Calu3 (cell line): ENCODE data around the gene OGFRL1. TPM values are rescaled to one million over a fixed set of nuclear protein-coding genes. Genes with fewer than 3 reads are reported as not detected.

Source experiments
- BruUV-seq: library from RNA; stranded (reverse); fragments of 400-500 nt; replicated peaks from 2 replicates; lab custom pipeline; 2021; lab: Mats Ljungman, UMichigan
- CTCF ChIA-PET: fragments of 300-600 bp; sonication (Branson Sonifier 250); formaldehyde crosslinking; loops from one replicate; lab custom pipeline; 2022; ENCODE audit warnings: antibody characterized with exemption; lab: Charles Lee
- DNase-seq: peaks from one replicate; pipeline ENCODE4 v3.0.0; 2022
- H3K27ac Mint-ChIP-seq: one replicate; pipeline ENCODE4 v1.8.0; 2022; ENCODE audit warnings: mixed read lengths; ENCODE audit not compliant: unreplicated experiment
- H3K27me3 Mint-ChIP-seq: one replicate; pipeline ENCODE4 v1.8.0; 2022; ENCODE audit warnings: mixed read lengths; ENCODE audit not compliant: unreplicated experiment
- H3K36me3 Mint-ChIP-seq: one replicate; pipeline ENCODE4 v1.8.0; 2022; ENCODE audit warnings: mild to moderate bottlenecking, moderate library complexity, mixed read lengths; ENCODE audit not compliant: insufficient read depth, unreplicated experiment
- H3K4me1 Mint-ChIP-seq: one replicate; pipeline ENCODE4 v1.8.0; 2022; ENCODE audit warnings: mild to moderate bottlenecking, low read depth, mixed read lengths; ENCODE audit not compliant: unreplicated experiment
- H3K4me3 Mint-ChIP-seq: one replicate; pipeline ENCODE4 v1.8.0; 2022; ENCODE audit warnings: mild to moderate bottlenecking, low read depth, moderate library complexity, mixed read lengths; ENCODE audit not compliant: unreplicated experiment
- H3K9me3 Mint-ChIP-seq: one replicate; pipeline ENCODE4 v1.8.0; 2022; ENCODE audit warnings: low read depth, mixed read lengths; ENCODE audit not compliant: unreplicated experiment
- intact Hi-C: fragments of 100-400 bp; cut with micrococcal nuclease; formaldehyde crosslinking; loops from one replicate; pipeline ENCODE4 v1.10.0; 2022; ENCODE audit not compliant: unreplicated experiment
- total RNA-seq: library from RNA; stranded (reverse); gene quantifications from 2 replicates; pipeline ENCODE4 v1.2.3, GENCODE V29; 2022
- TF ChIP-seq, protein P1 (sequence below): fragments of 200-600 bp; IDR thresholded peaks from one replicate; pipeline ENCODE4 v1.8.0; 2022; ENCODE audit warnings: antibody characterized with exemption; ENCODE audit not compliant: unreplicated experiment

OGFRL1 gene
- total RNA-seq, 1 experiment from 2014 or later, result 21.0 TPM

DNA sequence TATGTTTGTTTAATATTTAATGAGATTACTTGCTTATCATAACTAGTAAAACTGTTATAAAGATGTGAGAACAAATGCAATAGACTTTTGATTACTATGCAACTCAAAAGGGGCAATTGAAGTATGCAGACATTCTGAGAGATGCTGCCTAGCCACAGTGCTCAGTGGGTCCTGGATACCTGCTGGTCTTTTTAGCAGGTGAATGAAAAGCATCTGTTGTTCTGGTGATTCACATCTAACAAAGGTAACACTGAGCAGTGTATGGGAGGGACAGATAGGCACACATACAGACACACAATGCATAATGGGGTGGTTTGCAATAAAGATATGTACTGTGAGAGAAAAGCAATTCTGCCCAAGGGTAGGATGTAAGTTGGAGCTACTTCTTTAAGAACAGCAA is 46.9 kb downstream of the OGFRL1 start:
- Mint-ChIP-seq H3K4me1 (peaks cover 23% of the 10 kb centered on the region), H3K27me3 (no peaks in the 10 kb centered on the region), H3K9me3 (peaks cover 4% of the 10 kb centered on the region), H3K36me3 (no peaks in the 10 kb centered on the region), H3K4me3 (peak overlapping the region; percentile 18), H3K27ac (peak overlapping the region; percentile 84)
- DNase-seq, result no peak
- CTCF ChIA-PET, result interaction anchor here (1.0 kb wide), 1 partner anchor 10 kb away, joined by 3 read pairs; no protein-coding TSS in a partner anchor
- intact Hi-C loops, result no loop called here
- TF ChIP-seq, protein P1, sequence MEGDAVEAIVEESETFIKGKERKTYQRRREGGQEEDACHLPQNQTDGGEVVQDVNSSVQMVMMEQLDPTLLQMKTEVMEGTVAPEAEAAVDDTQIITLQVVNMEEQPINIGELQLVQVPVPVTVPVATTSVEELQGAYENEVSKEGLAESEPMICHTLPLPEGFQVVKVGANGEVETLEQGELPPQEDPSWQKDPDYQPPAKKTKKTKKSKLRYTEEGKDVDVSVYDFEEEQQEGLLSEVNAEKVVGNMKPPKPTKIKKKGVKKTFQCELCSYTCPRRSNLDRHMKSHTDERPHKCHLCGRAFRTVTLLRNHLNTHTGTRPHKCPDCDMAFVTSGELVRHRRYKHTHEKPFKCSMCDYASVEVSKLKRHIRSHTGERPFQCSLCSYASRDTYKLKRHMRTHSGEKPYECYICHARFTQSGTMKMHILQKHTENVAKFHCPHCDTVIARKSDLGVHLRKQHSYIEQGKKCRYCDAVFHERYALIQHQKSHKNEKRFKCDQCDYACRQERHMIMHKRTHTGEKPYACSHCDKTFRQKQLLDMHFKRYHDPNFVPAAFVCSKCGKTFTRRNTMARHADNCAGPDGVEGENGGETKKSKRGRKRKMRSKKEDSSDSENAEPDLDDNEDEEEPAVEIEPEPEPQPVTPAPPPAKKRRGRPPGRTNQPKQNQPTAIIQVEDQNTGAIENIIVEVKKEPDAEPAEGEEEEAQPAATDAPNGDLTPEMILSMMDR, result no peak
- no TSS peak for BruUV-seq

DNA sequence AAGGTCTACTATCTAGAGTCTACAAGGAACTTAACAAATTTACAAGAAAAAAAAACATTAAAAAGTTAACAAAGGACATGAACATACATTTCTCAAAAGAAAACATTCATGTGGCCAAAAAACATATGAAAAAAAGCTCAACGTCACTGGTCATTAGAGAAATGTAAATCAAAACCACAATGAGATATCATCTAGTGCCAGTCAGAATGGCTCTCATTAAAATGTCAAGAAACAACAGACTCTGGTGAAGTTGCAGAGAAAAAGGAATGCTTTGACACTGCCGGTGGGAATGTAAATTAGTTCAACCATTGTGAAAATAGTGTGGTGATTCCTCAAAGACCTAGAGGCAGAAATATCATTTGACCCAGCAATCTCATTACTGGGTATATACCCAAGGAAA is 48.3 kb downstream of the OGFRL1 start:
- Mint-ChIP-seq H3K9me3 (peaks cover 4% of the 10 kb centered on the region), H3K27me3 (no peaks in the 10 kb centered on the region), H3K4me1 (peaks cover 23% of the 10 kb centered on the region), H3K4me3 (no peak overlapping the region), H3K36me3 (no peaks in the 10 kb centered on the region), H3K27ac (no peak overlapping the region)
- BruUV-seq, result no TSS peak
- DNase-seq, result no peak
- TF ChIP-seq, protein P1, result no peak
- intact Hi-C loops, result no loop called here
- CTCF ChIA-PET, result no interaction called here

DNA sequence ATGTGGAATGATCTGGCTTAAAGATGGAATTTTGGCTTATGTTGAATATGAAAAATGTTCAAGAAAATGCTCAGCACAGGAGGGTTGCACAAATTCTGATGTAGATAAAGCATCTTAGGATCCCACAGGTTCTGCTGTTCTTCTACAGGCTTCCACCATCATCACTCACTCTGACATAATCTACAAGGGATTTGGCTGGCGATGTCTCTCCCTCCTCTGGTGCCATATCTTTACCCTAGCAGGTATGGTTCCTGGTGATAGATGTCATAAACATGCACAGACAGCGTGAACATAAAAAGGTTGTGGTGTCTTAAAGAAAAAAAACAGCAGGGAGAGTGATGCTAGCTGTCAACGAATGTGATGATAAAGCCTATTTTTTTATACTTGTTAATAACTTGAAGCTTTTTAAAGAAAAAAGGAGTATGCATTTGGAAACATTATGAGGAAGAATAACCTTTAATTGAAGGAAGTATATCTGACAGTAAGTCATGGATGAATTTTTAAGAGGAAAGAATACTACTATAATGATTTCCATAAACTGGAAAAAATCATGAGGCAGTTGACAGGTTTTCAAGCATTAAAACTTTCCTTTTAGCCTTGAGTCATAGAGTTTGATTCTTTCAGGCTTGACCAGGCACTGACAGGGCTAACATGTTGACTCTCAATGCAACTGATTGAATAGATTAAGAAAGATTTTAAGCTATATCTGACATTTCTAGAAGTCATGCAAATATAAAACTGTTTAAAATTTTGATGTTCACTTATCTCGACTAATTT is 50.1 kb downstream of the OGFRL1 start:
- CTCF ChIA-PET, result no interaction called here
- TF ChIP-seq, protein P1, result no peak

DNA sequence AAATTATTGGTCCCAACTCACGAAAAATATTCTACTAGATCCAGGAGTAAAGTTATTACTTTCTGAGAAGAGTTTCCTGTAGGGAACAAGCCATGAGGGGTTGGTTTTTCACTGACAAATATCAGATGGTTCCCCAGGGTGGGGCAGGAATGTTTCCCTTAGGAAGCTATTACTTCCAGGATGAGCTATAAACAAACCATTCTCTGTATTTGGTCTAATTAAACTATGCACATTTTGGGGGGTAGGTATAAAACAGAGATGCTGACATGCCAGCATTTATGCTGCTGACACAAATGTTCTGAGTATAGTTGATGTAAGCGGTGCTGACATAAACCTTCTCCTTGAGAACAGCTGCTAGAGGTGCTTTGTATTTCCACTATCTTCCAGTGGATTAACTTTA is 54.2 kb downstream of the OGFRL1 start:
- TF ChIP-seq, protein P1, result no peak
- BruUV-seq, result no TSS peak
- no peak overlapping the region for H3K4me3 Mint-ChIP-seq
- no peaks in the 10 kb centered on the region for H3K9me3 Mint-ChIP-seq
- intact Hi-C loops, result no loop called here
- DNase-seq, result no peak
- CTCF ChIA-PET, result no interaction called here
- H3K27me3 Mint-ChIP-seq, result no peaks in the 10 kb centered on the region
- H3K27ac Mint-ChIP-seq, result no peak overlapping the region
- no peaks in the 10 kb centered on the region for H3K36me3 Mint-ChIP-seq
- no peaks in the 10 kb centered on the region for H3K4me1 Mint-ChIP-seq

More for the DNA sequence above, 50.1 kb downstream of the OGFRL1 start:
- DNase-seq, result no peak
- H3K27ac Mint-ChIP-seq, result no peak overlapping the region
- BruUV-seq, result no TSS peak
- H3K4me3 Mint-ChIP-seq, result no peak overlapping the region
- H3K27me3 Mint-ChIP-seq, result no peaks in the 10 kb centered on the region
- H3K36me3 Mint-ChIP-seq, result no peaks in the 10 kb centered on the region
- peaks cover 23% of the 10 kb centered on the region for H3K4me1 Mint-ChIP-seq
- intact Hi-C loops, result no loop called here
- peaks cover 4% of the 10 kb centered on the region for H3K9me3 Mint-ChIP-seq
